IPS DF 19.7 (cell line): Measurements from ENCODE around the gene NETO2.
"Not testable (repeated sequence)": the region's sequence is repeated elsewhere in the genome, so short reads cannot be mapped to it uniquely, and the experiment has no call there.

Experiments
- DNase-seq: peaks from one replicate; pipeline ENCODE4 v3.0.0-alpha.2; 2013; ENCODE audit warnings: low read depth, low spot score

The NETO2 gene, protein sequence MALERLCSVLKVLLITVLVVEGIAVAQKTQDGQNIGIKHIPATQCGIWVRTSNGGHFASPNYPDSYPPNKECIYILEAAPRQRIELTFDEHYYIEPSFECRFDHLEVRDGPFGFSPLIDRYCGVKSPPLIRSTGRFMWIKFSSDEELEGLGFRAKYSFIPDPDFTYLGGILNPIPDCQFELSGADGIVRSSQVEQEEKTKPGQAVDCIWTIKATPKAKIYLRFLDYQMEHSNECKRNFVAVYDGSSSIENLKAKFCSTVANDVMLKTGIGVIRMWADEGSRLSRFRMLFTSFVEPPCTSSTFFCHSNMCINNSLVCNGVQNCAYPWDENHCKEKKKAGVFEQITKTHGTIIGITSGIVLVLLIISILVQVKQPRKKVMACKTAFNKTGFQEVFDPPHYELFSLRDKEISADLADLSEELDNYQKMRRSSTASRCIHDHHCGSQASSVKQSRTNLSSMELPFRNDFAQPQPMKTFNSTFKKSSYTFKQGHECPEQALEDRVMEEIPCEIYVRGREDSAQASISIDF

DNA sequence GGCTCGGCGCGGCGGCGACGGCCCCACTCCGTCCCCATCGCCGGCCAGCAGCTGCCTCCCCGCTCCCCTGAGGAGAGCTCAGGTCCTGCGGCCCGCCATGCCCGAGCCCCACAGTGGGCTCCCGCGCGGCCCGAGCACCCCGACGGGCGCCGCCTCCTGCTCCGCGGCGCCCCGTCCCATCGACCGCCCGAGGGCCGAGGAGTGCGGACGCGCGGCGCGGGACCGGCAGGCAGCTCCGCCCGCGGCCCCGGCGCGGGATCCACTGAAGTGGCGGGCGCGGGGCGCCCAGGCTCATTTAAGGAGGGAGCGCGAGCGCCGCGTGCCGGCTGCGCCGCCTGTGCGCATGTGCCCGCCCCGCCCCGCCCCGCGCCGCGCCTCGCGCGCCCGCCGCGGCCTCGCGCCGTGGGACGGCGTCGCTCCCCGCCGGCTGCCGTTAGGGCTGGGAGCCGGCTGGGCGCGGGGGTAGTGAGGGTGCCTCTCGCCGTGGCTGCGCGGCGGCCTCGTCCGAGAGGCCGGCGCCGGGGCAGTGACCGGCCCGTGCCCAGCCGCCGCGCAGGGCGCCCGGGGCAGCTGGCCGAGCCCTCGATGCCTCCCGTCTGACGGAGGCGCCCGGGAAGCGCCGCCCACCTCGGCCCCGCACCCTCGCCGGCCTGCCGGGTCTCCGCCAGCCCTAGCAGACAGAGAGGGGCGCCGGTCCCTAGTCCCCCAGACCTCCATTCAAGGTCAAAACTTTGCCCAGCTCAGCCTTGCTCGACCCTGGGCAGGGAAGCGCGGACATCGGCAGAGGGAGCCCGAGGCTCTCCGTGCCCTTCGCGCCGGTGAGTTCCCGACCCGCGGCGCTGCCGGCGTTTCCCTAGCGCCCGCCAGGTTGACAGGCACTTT lies at the start of gene NETO2:
TSS of gene NETO2 (minus strand) at position 269 of the 882 bp plus-strand sequence. CDS start 333 bp downstream, outside the sequence.
- no peak for DNase-seq

DNA sequence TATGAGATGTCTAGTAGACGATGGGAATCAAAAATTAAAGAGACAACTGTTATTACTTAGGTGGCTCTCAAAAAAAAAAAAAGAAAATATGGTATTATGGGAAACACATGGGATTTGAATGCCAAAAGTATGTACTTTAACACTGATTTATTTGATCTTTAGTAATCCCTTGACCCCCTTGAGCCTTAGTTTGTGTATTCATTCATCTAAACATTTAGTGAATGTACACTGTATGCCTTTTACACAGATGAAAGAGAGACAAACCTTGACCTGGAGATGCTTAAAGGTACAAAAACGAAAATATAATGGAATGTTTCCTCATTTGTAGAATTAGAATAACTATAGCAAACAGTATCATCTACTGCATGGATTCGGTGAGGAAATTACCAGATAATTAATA lies 38.6 kb upstream of the NETO2 start:
- no peak for DNase-seq

DNA sequence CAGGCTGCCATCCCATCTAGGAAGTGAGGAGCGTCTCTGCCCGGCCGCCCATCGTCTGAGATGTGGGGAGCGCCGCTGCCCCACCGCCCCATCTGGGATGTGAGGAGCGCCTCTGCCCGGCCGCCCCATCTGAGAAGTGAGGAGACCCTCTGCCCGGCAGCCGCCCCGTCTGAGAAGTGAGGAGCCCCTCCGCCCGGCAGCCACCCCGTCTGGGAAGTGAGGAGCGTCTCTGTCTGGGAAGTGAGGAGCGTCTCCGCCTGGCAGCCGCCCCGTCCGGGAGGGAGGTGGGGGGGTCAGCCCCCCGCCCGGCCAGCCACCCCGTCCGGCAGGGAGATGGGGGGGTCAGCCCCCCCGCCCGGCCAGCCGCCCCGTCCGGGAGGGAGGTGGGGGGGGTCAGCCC lies 37.3 kb upstream of the NETO2 start:
- not testable (repeated sequence) for DNase-seq

DNA sequence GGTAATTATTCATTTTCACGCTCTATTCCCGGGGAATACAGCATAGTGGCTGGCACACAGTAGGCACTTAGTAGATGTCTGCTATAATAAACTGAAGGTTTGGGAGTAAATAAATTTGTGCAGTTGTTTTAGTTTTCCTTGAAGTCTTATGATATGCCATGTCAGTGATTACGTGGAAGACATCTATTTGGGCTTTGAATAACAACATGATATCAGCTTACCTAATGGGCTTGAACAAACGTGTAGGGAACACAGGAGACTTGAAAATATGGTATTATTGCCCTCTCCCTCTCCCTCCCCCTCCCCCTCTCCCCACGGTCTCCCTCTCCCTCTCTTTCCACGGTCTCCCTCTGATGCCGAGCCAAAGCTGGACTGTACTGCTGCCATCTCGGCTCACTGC lies 36.3 kb upstream of the NETO2 start:
- DNase-seq: no peak

DNA sequence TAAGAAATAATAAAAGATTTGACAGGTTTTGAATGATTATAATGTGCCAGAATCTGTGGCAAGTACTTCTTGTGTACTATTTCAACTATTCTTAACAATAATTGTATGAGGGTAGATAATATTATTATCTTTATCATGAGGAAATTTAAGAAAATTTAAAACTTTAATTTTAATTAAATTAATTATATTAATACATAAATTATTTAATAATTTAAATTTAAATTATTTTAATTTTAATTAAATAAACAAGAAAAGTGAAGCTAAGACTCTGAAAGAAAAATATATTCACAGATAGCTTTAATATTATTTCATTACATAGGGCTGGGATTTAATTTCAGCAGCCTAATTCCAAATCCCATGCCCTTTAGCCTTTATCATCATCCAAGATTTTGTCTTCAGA lies 31.4 kb upstream of the NETO2 start:
- DNase-seq: no peak

DNA sequence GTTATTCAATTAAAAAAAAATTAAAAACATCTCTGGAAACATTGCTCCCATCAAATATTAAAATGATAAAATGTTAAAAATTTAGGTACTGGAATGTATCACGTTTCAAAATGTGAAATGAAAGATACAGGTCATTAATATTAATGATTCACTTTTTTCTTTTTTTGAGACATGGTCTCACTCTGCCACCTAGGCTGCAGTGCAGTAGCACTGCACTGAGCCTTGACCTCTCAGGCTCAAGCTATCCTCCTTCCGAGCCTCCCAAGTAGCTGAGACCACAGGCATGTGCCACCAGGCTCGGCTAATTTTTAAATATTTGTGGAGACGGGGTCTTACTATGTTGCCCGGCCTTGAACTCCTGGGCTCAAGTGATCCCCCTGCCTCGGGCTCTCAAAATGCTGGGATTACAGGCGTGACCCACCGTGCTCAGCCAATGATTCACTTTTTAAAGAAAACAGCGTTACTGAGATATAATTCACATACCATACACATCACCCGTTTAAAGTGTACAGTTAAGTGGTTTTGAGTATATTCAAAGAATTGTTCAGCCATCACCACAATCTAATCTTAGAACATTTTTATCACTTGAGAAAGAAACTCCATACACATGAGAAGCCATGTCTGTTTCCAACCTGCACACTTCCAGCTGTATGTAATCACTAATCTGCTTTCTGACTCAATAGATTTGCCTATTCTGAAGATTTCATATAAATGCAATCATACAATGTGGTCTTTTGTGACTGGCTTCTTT lies 19.1 kb upstream of the NETO2 start:
- DNase-seq: no peak

DNA sequence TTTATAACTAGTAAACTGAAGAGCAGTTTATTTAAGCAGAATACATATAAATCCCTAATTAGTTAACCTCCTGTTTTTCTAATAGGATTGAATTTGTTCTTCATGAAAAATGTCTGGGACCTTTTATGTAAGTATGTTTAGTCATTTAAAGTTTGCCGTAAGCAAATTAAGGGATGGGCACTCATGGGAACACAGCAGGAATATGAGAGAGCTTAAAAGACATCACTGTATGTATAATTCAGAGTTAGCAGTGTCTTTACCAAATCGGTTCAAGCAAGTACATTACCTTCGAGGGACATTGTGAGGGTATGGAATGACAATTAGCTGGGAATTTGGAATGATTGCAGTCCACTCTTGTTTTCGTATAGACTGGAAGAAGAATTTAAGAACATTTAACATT lies 17.7 kb upstream of the NETO2 start:
- DNase-seq: no peak

DNA sequence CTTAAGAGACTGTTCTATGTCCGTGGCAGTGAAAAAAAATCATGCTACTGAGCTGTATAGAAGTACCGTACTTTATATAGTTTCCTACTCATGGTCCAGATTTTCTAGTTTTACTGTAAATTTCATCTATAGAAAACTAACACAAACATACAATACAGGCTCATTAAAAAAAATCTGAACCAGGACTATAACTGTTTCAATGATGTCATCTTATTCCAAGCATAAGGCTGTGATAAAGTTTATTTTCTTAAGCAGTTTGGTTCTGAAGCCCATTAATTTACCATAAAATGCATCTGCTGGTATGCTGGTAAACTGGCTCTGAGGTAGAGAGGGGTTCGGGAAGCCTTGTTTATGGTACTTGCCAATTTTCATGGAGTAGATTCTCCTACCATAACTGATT lies 16.7 kb upstream of the NETO2 start:
- no peak for DNase-seq

DNA sequence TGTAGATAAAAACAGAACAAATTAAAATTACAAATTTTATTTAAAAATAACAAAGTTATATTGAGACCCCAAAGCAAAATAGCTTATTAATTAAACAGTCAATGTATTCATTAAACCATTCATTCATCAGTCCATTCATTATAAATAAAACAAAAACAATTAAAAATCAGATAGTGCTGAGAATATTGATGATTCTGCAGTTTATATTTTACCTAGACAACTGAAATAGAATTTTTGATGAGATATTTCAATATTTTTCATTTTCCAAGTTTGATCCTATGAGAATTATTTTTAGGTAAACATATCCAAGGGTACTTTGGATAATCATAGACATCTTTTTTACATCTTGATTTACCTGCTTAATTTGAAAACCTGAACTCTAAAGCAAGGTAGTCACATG lies 15.2 kb upstream of the NETO2 start:
- no peak for DNase-seq

DNA sequence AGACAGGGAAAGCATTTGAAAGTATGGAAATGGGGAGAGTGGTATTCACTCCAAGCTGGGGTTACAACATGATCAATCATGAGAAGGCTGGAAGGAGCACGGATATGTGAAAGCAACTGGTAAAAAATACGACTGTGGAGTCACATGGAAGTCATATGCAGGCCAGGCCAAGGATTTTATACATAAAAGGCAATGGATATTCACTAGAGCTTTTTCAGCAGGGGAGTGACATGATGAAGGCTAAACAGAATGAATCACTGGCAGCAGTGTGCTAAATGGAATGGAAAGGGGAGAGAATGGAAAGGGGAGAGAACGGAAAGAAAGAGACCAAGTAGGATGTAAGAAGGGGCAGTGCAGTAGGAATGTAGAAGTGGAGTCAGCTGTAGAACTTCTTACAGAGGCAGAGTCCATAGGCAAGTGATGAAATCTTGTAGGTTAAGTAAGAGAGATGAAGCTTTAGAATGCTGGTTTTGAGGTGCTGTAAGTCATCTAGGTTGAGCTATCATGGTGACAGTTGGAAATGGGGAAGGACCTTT lies 13.0 kb upstream of the NETO2 start:
- no peak for DNase-seq

DNA sequence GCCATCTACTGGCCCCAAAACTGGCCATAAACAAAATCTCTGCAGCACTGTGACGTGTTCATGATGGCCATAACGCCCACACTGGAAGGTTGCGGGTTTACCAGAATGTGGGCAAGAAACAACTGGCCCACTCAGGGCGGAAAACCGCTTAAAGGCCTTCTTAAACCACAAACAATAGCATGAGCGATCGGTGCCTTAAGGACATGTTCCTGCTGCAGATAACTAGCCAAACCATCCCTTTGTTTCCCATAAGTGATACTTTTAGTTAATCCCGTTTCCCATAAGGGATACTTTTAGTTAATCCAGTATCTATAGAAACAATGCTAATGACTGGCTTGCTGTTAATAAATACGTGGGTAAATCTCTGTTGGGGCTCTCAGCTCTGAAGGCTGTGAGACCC lies 8.8 kb upstream of the NETO2 start:
- not testable (repeated sequence) for DNase-seq

DNA sequence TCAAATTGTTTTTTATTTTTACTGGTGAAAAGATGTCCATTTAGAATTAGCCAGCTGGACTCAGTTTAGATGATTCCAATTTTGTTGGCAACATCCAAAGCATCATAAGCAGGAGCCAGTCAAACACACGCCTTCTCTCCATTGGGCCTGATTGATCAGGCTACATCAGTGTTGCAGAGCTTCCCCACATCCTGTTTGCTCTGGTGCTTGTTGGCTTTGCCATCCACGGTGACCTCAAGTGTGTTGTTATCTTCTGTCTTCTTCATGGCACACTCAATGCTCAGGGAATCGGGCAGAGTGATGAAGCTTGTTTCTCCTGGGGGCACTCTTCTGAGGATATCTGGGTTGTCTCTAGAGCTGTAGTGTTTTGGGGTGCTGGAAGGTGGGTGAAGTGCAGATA lies 6.3 kb upstream of the NETO2 start:
- DNase-seq: no peak

DNA sequence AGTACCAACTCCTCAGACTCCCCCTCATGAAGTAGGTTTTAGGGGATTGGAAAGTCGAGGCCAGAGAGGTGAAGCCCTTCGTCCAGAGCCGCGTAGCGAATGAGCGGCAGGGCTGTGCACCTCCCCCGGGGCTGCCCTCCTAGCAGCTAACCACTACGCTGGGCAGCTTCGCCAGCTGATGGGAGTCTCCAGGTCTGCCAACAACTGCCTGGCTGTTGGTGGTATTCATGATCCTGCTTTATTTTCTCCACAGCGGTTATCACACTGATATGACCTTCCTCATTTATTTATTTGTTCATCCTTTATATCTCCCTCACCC lies 773 bp upstream of the NETO2 start:
- no peak for DNase-seq

DNA sequence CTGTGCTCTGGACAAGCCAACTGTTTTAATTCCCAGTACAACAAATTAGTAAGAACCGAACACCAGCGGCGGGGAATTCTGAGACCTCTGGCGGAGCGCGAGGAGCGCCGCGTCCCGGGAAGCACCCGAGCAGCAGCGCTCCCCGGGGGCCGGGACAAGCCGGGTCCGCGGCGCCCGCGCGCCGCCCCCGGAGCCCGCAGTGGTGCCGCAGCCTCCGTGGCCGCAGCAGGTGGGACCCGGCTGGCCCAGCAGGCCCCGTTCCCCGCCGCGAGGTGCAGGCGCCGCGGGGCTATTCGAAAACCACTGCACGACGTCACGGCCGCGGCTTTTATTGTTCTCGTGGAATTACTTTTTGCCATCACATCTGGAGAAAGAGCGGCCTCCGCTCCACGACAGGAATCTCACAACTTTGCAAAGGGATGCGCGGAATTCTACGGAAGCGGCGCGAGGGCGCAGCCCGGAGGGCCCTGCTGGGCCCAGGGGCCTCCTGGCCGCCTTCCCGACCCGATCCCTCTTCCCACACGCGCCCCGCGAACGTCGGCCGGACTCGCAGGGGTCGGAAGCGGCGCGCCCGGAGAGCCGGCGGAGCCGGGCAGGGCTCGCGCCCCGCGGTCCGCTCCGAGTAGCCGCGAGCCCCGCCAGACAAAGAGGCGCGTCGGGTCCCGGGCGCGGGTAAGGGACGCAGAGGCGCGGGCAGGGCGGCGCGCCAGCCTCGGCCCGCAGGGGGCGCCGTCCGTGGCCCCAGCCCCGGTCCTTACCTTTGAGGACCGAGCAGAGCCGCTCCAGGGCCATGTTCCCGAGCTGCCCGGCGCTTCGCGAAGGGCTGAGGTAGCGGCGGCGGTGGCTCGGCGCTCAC lies 696 bp downstream of the NETO2 start:
- DNase-seq: no peak

DNA sequence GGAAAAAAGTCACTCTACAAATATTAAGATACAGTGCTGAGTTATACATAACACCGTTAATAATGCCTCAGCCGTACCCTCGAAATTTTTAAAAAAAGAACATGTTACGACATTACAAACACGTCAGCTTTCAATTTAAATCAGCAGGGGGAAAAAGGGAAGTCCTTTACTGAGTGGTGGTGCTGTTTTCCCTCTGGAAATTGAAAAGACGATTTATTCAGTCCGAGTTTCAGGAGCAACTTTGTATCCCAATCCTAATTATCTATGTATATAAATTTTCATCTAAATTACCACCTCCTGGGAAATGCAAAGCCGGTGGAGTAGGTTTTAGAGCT lies 1.3 kb downstream of the NETO2 start:
- no peak for DNase-seq

DNA sequence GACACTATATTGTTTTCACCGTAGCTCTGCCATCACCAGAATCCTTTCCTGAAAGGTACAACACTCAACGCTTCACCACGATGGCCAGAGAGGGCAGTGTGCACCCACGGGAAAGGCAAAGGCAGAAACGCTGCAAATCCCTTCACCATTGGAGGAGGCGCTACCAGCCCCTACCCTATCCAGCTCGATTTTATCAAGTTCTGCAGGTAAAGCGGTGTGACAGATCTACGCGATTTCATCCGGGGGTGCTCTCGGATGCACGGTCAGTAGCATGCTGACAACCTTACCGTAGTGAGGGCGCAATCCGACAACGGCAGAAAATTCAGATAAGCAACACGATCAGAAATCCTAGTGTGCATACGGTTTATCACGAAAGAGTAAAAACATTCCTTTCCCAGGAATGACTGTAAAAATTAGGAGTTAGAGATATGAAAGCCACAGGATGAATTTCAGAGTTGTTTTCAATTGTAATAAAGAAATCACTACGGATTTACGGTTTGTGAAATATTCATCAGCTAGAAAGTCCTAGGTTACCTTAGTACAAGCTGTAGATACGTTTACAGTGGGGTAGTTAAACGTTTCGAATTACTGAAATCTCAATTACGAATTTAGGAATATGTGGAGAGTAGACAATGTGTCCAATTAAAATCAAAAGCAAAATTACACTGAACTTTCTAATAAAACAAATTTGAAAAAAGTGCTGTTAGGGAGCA lies 1.8 kb downstream of the NETO2 start:
- DNase-seq: peak; percentile 77

DNA sequence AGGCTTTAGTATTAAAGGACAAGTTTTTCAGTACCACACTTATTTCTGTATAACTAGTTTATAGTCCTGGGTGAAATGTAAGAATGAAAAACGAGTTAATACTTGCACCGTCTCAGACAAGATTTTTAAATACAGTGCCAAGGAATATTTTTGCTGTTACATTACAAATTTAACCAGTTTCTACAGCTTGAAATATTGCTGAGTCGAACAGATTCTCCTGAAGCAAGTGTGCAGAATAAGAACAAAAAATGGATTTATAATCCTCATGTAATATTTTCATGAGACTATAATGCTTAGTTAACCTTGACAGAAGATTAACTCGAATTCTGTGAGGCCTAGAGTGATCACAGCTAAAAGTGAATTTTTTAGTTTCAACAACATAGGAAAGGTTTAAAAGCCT lies 3.1 kb downstream of the NETO2 start:
- no peak for DNase-seq

DNA sequence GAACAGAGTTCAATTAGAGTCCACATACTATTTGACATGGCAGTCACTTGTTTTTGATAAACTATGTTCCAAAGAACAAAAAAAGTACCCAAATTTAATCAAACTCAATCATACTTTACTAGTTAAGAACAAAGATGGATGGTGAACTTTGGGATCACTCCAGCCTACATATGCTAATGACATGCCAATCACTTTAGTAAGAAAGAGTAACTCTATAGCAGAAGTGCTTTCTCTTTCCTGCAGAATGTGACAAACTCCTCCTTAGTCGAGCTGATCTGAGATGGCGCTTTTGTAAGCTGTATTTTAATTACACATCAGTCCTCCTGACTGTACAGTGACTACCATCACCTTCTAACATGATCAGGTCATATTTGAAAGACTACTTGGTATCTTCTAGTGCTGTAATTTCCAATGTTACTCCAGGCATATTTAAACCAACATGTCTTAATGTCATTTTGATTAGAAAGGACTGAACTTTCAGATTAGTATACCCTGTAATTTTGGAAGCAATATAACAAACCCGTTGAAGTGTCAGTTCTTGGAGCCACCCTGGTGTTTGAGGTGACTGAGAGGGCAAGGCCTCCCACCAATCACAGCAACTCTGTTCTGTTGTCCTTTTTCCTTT lies 4.1 kb downstream of the NETO2 start:
- no peak for DNase-seq

DNA sequence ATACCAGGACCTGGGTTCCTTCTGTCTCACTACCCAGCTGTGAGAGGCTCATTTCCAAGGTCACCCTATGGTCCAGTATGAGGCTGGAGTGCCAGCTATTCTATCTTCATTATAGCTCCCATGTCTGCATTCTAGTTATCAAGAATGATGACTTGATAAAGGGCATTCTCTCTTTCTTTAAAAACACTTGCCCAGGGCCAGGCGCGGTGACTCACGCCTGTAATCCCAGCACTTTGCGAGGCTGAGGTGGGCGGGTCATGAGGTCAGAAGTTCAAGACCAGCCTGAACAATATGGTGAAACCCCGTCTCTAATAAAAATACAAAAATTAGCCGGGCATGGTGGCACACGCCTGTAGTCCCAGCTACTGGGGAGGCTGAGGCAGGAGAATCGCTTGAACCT lies 5.8 kb downstream of the NETO2 start:
- DNase-seq: not testable (repeated sequence)
